ACC112 (cell line): ENCODE data around the gene PLA2G4F.
"Not testable (repeated sequence)": the region's sequence is repeated elsewhere in the genome, so short reads cannot be mapped to it uniquely, and the experiment has no call there.

ENCODE experiments used
- H2AFZ ChIP-seq: fragments of 200-600 bp; sonication (generic); one replicate; pipeline ENCODE4 v1.6.0; 2017; ENCODE audit warnings: antibody characterized with exemption, low read length; ENCODE audit not compliant: unreplicated experiment
- H3K27ac ChIP-seq: fragments of 200-600 bp; sonication (generic); 2 replicates; pipeline ENCODE4 v1.5.1; 2014; ENCODE audit warnings: low read depth, mild to moderate bottlenecking, antibody characterized with exemption, low read length, moderate library complexity
- H3K27me3 ChIP-seq: fragments of 200-600 bp; sonication (generic); 2 replicates; pipeline ENCODE4 v1.6.1; 2014; ENCODE audit warnings: mild to moderate bottlenecking, antibody characterized with exemption, low read length, moderate library complexity, mixed read lengths; ENCODE audit not compliant: insufficient read depth
- H3K36me3 ChIP-seq: fragments of 200-600 bp; sonication (generic); 2 replicates; pipeline ENCODE4 v1.6.1; 2016; ENCODE audit warnings: mild to moderate bottlenecking, antibody characterized with exemption, low read length, moderate library complexity, mixed read lengths; ENCODE audit not compliant: insufficient read depth
- H3K4me1 ChIP-seq: fragments of 200-600 bp; sonication (generic); one replicate; pipeline ENCODE4 v1.6.1; 2016; ENCODE audit warnings: low read length, mixed read lengths; ENCODE audit not compliant: insufficient read depth, unreplicated experiment, control insufficient read depth
- H3K4me3 ChIP-seq: fragments of 200-600 bp; sonication (generic); 2 replicates; pipeline ENCODE4 v1.5.1; 2014; ENCODE audit warnings: mild to moderate bottlenecking, low read depth, low read length
- H3K79me2 ChIP-seq: fragments of 200-600 bp; sonication (generic); one replicate; pipeline ENCODE4 v1.6.0; 2016; ENCODE audit warnings: low read length; ENCODE audit not compliant: control insufficient read depth, unreplicated experiment, insufficient read depth

Gene PLA2G4F

DNA sequence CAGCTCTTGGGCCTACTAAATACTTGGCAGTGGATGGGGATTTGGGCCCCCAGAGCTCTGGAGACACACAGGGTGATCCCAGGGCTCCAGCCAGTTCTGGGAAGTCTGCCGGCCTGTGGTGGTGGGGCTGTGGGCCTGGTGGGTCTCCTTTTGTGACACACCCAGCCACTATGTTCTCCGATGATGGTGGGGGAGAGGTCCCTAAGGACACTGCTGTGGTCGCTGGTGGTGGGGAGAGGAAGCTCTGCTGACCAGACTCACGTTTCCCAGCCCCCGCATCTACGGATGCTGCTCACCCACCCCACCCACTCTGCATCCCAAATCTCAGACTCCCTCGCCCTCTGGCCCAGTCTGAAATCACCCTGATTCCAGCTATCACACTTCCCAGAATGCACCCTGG lies 62.5 kb downstream of the PLA2G4F start:
- Histone ChIP-seq H3K27ac (no peak overlapping the region), H3K27me3 (peaks cover 30% of the 10 kb centered on the region), H3K4me1 (no peaks in the 10 kb centered on the region), H3K79me2 (no peaks in the 10 kb centered on the region), H3K4me3 (no peak overlapping the region), H2AFZ (no peak overlapping the region), H3K36me3 (no peaks in the 10 kb centered on the region)

DNA sequence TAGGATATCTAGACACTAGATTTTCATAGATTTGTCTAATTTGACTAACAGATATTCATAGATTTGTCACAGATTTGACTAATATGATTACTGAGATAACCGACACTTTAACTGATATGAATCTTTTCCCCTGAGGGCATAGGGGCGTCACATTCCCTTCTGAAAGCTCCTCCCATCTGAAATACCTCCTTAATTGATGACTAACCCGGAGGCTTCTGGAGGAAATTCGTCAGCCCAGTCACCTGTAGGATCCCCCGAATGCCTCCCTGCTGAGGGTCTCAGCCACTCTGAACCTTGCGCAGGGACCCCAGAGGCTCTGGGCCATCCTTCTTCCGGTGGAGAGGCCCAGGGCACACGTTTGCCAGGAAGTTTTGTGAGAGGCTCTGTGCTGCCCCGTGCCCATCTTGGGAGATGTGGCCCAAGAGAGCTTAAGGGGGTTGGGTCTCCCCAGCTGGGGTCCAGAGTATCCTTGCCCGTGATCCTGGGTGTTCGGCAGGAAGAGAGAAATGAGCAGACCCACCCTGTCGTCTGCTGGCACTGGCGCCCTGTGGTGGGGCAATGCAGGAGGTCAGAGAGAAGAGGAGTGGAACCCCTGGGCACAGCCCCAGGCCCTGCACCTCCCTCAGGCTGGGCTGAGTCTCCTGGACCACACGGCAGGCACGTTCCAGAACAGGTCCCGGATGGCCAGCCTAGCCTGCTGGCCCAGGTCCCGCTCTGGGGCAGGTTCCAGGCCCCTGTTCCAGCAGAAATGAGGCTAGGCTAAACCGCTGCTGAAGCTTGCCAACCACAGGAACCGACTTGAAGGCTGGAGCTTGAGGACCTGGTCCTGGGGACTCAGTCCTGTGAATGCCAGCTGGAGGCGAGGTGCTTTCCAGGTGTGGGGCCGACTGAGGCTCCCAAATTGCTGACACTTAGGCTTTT lies 63.8 kb downstream of the PLA2G4F start:
- peaks cover 25% of the 10 kb centered on the region for H3K27me3 ChIP-seq
- H3K79me2 ChIP-seq = no peaks in the 10 kb centered on the region
- no peaks in the 10 kb centered on the region for H3K4me1 ChIP-seq
- H3K4me3 ChIP-seq = no peak overlapping the region
- H3K36me3 ChIP-seq = no peaks in the 10 kb centered on the region
- H2AFZ ChIP-seq = no peak overlapping the region
- H3K27ac ChIP-seq = no peak overlapping the region

DNA sequence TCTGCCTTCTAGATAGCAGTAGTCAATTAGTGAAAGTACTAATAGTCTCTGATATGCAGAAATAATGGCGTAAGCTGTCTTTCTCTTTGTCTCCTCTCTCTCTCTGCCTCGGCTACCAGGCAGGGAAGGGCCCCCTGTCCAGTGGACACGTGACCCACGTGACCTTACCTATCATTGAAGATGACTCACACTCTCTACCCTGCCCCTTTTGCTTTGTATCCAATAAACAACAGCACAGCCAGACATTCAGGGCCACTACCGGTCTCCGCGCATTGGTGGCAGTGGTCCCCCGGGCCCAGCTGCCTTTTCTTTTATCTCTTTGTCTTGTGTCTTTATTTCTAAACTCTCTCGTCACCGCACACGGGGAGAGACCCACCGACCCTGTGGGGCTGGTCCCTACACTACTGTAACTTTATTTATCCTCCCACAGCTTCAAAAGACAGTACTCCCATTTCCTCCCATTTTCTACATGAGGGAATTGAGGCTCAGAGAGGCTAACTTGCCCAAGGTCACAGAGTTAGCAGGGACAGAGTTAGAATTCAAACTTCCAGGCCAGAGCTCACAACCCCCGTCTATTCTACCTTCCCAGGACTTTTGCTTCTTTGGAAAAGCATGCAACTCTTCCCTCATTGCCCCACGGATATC lies 64.6 kb downstream of the PLA2G4F start:
- not testable (repeated sequence) for H3K27ac ChIP-seq, H3K4me1 ChIP-seq, H3K79me2 ChIP-seq, H3K4me3 ChIP-seq, H3K36me3 ChIP-seq, H2AFZ ChIP-seq
- peaks cover 18% of the 10 kb centered on the region for H3K27me3 ChIP-seq

DNA sequence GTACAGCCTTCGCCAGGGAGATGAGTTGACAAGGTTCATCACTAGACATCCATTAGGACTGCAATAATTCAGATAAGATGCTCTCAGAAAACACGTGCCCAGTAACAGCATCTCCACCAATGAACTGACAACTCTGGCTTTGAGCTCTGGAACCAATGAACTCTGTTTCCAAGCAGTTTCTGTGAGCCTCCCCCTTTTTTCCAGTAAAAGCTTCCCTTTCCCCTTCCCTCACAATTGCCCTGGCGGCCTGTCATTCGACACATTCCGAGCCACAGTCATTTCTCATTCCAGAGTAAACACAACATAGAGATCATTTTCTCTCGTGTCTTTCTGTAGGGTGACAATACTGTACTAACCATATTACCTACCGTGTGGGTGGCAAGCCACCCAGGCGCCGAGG lies 65.7 kb downstream of the PLA2G4F start:
- Histone ChIP-seq H3K79me2 (no peaks in the 10 kb centered on the region), H3K27ac (no peak overlapping the region), H2AFZ (no peak overlapping the region), H3K27me3 (peaks cover 9% of the 10 kb centered on the region; the same call in 1 of the 2 replicates), H3K36me3 (no peaks in the 10 kb centered on the region), H3K4me3 (no peak overlapping the region), H3K4me1 (no peaks in the 10 kb centered on the region)

DNA sequence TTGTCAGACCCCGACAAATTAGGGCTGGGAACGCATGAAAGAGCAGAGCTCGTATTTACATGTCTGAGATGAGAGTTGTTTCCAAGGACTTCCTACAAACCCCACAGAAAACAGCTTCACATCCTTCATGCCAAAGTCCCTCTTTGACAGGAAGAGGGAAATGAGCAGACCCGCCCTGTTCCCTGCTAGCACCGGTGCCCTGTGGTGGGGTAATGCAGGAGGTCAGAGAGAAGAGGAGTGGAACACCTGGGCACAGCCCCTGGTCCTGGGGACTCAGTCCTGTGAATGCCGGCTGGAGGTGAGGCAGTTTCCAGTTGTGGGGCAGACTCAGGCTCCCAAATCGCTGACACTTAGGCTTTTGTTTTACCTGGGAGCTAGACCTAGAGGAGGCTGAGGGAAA lies 66.1 kb downstream of the PLA2G4F start:
- Histone ChIP-seq H3K4me1 (no peaks in the 10 kb centered on the region), H3K79me2 (no peaks in the 10 kb centered on the region), H3K27ac (no peak overlapping the region), H2AFZ (no peak overlapping the region), H3K4me3 (no peak overlapping the region), H3K36me3 (no peaks in the 10 kb centered on the region), H3K27me3 (peaks cover 9% of the 10 kb centered on the region; the same call in 1 of the 2 replicates)

DNA sequence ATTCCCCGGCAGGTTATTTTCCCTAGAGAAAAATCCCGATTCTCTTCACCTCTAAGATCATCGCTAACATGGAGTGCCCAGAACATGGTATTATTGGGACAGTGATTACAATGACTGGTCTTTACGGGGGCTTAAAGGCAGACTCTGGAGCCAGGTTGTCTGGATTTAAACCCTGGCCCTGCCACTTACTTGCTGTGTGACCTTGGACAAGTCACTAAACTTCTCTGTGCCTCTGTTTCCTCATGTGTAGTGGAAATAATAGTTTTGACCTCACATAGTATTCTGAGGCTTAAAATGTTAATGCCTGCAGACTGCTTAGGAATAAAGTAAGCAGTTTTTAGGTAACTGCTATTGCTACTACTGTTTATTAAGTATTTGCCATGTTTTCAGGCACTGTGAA lies 66.5 kb downstream of the PLA2G4F start:
- Histone ChIP-seq H3K36me3 (no peaks in the 10 kb centered on the region), H3K27me3 (peaks cover 9% of the 10 kb centered on the region; the same call in 1 of the 2 replicates), H3K4me1 (no peaks in the 10 kb centered on the region), H2AFZ (no peak overlapping the region), H3K79me2 (no peaks in the 10 kb centered on the region), H3K4me3 (no peak overlapping the region), H3K27ac (no peak overlapping the region)
